ENCODE measurements around the gene SEL1L3. TPM values are rescaled to one million over a fixed set of nuclear protein-coding genes. Genes with fewer than 3 reads are reported as not detected.
A peak's percentile ranks its signal among the peaks of the same experiment; 100 is the strongest.

SEL1L3 gene
- total RNA-seq, 1 donor = 83.5 TPM

GRCh38 chr4:25703731-25704388 is 158.9 kb downstream of the SEL1L3 start:
- DNase-seq (ENCODE audit: low read depth) = peak; percentile 49
- no peak overlapping the region for H3K4me3 ChIP-seq (ENCODE audit: low read depth, low read length)
- no peak for TF ChIP-seq CTCF (IDR thresholded peaks at IDR 0.05; ENCODE audit: insufficient read depth, low read length)

DNA sequence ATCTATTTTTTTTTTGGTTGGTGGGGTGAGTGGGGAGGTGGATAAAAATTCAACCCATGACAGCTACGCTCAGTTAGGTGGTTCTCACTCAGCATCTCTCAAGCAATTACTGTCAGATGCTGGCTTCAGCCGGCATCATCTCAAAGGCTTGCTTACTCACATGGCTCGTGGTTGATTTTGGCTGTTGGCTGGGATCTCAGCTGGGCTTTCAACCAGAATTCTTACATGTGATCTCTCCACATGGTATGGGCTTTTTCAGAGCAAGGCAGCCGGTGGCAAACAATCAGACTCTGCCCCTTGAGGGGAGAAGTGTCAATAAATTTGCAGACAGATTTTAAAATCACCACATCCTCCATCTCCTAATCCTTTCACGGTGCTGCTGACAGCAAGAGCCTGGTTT is 159.9 kb downstream of the SEL1L3 start:
- peak; percentile 89 for DNase-seq (ENCODE audit: low read depth)
- H3K4me3 ChIP-seq (ENCODE audit: low read depth, low read length) = no peak overlapping the region
- peak; percentile 41 for TF ChIP-seq CTCF (IDR thresholded peaks at IDR 0.05; ENCODE audit: insufficient read depth, low read length)

GRCh38 chr4:25700661-25701060 is 162.1 kb downstream of the SEL1L3 start:
- H3K4me3 ChIP-seq (ENCODE audit: low read depth, low read length) = no peak overlapping the region
- DNase-seq (ENCODE audit: low read depth) = no peak
- TF ChIP-seq CTCF (IDR thresholded peaks at IDR 0.05; ENCODE audit: insufficient read depth, low read length) = no peak

GRCh38 chr4:25697516-25697915 is 165.3 kb downstream of the SEL1L3 start:
- no peak for DNase-seq (ENCODE audit: low read depth)
- H3K4me3 ChIP-seq (ENCODE audit: low read depth, low read length) = no peak overlapping the region
- no peak for TF ChIP-seq CTCF (IDR thresholded peaks at IDR 0.05; ENCODE audit: insufficient read depth, low read length)

Small RNAs within 50 kb of the gene (small RNA-seq; reads per million reads assigned to genes)
- gene MTND4LP22 = not detected

Other genes with a start within 250 kb of the SEL1L3 start
- gene SLC34A2, start 207.1 kb downstream of the SEL1L3 start, total RNA-seq (ENCODE audit: low replicate concordance) = not detected in 2 replicates
- gene SMIM20, start 51.2 kb upstream of the SEL1L3 start, total RNA-seq (ENCODE audit: low replicate concordance) = 40.3 and 46.0 TPM in 2 replicates